ENCODE measurements around the gene CPSF3.

Gene CPSF3

DNA sequence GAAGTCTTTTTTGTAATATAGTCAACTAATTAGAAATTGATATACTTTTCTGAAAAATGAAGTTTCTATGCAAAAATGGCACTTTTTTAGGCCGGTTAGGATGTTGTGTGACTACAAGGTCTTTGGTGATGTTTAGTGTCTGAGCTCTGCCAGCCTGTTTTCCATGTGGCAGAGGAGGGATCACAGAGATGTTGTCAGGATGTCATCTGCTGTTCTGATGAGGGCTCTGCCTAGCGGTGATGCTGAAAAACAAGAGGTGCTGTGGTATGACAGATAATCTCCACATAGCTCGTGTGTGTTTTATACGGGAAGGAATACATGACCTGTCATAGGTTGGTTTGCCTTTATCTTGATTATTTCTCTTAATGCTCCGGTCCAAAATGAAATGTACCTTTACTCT lies 38.9 kb downstream of the CPSF3 start:
- no peak for DNase-seq (ENCODE audit: low spot score)
- TF ChIP-seq CTCF (IDR thresholded peaks at IDR 0.05; ENCODE audit: borderline replicate concordance, control extremely low read depth, extremely low read depth, insufficient read depth, missing control alignments) = no peak
- in situ Hi-C loops (cut with MboI; ENCODE audit: low sequenced_read_pairs, unreplicated experiment) = no loop called here

DNA sequence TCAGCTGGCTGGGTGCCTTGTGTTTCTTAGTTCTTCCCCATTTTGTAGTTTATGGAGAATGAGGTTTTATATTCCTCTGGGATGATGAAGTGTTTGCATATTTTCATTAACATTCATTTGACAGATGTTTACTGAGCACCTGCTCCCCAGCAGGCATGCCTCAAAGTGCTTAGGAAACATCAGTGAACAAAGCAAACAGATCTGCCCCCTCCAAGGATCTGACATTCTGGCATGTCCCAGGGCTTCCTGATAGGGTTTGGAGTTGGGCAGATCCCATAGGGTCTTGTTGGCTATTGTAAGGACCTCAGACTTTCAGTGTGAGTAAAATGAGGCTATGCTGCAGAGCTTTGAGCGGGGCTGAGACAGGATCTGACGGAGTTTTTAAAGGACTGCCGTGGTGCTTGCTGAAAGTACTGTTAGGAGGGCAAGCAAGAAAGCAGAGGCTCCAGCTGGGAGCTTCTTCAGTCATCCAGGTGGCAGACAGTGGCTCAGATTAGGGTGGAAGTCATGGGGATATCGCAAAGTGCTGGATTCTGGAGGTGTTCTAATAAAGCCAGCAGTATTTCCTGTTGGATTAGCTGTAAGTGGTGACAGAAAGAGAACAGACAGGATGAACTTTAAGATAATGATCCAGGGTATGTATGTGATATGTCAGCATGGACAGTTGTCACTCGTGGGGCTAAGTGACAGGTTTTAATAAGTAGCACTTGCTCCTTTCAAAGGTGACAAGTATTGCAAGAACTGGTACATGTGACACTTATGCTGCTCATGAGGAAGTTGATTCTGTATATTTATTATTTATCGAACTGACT lies 39.6 kb downstream of the CPSF3 start:
- DNase-seq (ENCODE audit: low spot score) = no peak
- in situ Hi-C loops (cut with MboI; ENCODE audit: low sequenced_read_pairs, unreplicated experiment) = no loop called here
- no peak for TF ChIP-seq CTCF (IDR thresholded peaks at IDR 0.05; ENCODE audit: borderline replicate concordance, control extremely low read depth, extremely low read depth, insufficient read depth, missing control alignments)

- DNase-seq (ENCODE audit: low spot score) = no peak
- TF ChIP-seq CTCF (IDR thresholded peaks at IDR 0.05; ENCODE audit: borderline replicate concordance, control extremely low read depth, extremely low read depth, insufficient read depth, missing control alignments) = no peak
- in situ Hi-C loops (cut with MboI; ENCODE audit: low sequenced_read_pairs, unreplicated experiment) = no loop called here
These were observed 40.2 kb downstream of the CPSF3 start for GRCh38 chr2:9463698-9464034.

- DNase-seq (ENCODE audit: low spot score) = no peak
- in situ Hi-C loops (cut with MboI; ENCODE audit: low sequenced_read_pairs, unreplicated experiment) = no loop called here
- no peak for TF ChIP-seq CTCF (IDR thresholded peaks at IDR 0.05; ENCODE audit: borderline replicate concordance, control extremely low read depth, extremely low read depth, insufficient read depth, missing control alignments)
These were observed 41.7 kb downstream of the CPSF3 start for GRCh38 chr2:9465170-9465569.

DNA sequence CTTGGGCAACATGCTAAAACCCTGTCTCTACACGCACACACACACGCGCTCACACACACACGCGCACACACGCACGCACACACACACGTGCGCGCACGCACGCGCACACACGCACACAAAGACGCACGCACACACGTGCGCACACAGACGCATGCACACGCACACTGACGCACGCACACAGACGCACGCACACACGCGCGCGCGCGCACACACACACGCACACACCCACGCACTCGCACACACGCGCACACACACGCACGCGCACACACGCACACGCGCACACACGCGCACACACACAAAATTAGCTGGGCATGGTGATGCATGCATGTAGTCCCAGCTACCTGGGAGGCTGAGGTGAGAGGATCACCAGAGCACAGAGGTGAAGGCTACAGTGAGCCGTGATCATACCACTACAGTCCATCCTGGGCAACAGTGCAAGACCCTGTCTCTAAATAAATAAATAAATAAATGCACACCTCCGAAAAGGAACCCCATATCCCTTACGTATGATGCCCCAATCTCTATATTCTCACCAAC lies 42.8 kb downstream of the CPSF3 start:
- in situ Hi-C loops (cut with MboI; ENCODE audit: low sequenced_read_pairs, unreplicated experiment) = no loop called here
- no peak for TF ChIP-seq CTCF (IDR thresholded peaks at IDR 0.05; ENCODE audit: borderline replicate concordance, control extremely low read depth, extremely low read depth, insufficient read depth, missing control alignments)
- no peak for DNase-seq (ENCODE audit: low spot score)

DNA sequence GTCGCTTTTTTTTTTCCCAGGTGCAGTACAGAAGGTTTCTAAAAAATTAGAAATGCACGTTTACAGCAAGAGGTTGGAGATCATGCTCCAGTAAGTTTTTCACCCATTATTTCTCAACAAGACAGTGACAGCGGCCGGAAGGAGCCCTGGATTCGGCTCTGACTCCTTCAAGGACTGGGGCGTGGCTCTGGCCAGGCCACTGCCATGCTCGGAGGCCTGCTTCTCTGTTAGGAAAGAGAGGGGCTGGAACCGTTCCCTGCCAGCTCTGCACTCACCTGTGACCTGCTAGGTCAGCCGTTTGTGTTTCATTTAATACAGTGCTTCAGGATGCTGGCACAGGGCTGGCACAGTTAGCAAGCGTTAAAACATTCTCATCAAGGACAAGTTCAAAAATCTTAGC lies 44.2 kb downstream of the CPSF3 start:
- TF ChIP-seq CTCF (IDR thresholded peaks at IDR 0.05; ENCODE audit: borderline replicate concordance, control extremely low read depth, extremely low read depth, insufficient read depth, missing control alignments) = no peak
- in situ Hi-C loops (cut with MboI; ENCODE audit: low sequenced_read_pairs, unreplicated experiment) = no loop called here
- DNase-seq (ENCODE audit: low spot score) = no peak

Data from GM13976 (cell line).